Measurements from ENCODE around the gene LIAS. TPM values are rescaled to one million over a fixed set of nuclear protein-coding genes. Genes with fewer than 3 reads are reported as not detected.

Gene LIAS
- total RNA-seq, 1 donor from 2014 or later, result 35.0 TPM

DNA sequence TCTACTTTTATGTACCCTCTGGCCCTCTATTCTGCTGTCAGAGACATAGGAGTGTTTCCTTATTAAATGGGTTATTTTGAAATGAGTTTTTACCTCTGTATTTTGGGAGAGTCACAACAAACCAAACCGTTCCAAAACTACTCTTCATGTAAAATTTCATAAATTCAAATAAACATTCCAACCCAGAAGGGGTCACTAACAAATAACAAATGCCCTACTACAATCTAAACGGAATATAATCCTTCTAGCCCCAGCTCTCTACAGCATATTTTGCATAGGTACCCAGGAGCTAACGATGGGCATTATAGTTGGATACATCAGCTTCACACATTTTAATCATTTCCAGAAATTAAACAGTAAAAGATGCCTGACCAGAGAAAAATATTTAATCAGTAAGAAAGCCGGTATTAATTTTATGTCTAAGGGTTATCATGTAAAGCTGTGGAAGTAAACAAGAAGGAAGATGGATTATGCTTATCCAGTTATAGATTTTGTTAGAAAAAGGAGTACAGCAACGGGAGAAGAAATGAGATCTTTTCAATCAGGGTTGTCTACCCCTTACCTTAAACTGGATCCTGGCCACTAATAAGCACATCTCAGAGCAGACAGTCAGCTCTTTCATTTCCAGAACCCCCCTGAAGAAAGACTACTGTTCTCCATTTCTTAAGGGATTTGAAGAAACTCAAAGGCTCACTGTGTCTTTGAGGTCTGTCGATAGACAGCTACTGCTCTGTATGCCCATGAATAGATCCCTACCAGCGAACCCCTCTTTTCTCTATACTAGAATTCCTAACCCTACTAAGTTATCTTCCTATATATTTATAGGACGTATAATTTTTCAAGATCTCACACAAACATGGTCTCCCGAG is 67.2 kb downstream of the LIAS start:
- no peaks in the 10 kb centered on the region for H3K27me3 ChIP-seq (ENCODE audit: low read depth)
- no peak for DNase-seq
- intact Hi-C loops (cut with micrococcal nuclease), result loop anchor here (5.0 kb wide), 1 partner anchor 111 kb away; the partner anchor contains the start of gene SMIM14
- no peaks in the 10 kb centered on the region for H3K9me3 ChIP-seq (replicated peaks)
- H3K36me3 ChIP-seq, result peaks cover 5% of the 10 kb centered on the region
- H3K4me3 ChIP-seq, result peak overlapping the region; percentile 92
- peaks cover 38% of the 10 kb centered on the region for H3K4me1 ChIP-seq
- H3K27ac ChIP-seq (replicated peaks), result peak overlapping the region; percentile 99
- TF ChIP-seq, protein P1, sequence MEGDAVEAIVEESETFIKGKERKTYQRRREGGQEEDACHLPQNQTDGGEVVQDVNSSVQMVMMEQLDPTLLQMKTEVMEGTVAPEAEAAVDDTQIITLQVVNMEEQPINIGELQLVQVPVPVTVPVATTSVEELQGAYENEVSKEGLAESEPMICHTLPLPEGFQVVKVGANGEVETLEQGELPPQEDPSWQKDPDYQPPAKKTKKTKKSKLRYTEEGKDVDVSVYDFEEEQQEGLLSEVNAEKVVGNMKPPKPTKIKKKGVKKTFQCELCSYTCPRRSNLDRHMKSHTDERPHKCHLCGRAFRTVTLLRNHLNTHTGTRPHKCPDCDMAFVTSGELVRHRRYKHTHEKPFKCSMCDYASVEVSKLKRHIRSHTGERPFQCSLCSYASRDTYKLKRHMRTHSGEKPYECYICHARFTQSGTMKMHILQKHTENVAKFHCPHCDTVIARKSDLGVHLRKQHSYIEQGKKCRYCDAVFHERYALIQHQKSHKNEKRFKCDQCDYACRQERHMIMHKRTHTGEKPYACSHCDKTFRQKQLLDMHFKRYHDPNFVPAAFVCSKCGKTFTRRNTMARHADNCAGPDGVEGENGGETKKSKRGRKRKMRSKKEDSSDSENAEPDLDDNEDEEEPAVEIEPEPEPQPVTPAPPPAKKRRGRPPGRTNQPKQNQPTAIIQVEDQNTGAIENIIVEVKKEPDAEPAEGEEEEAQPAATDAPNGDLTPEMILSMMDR (IDR thresholded peaks at IDR 0.05; ENCODE audit: borderline replicate concordance), result no peak

DNA sequence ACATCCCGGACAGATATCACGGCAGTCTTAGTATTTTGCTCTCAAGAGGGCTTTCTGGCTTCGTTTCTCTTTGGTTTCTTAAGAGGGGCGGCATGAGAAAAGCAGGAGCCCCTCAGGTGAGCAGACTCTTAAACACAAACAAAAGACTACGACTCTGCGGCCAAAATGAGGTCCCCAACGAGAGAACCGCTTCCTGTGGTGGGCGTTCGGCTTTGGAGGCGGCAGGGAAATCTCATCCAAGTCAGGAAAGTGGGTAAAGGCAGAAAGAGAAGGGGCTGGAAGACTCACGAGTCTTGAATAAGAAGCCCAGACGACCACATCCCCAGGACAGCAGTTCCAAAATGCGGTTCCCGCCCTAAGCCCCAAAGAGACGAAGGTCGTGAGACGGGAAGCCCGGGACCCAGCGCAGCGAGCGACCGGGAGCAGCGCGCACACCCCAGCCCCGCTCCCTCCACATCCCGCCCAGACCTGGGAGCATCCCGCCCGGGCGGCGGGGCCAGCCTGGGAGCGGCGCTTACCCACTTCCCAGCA is 68.0 kb downstream of the LIAS start:
- intact Hi-C loops (cut with micrococcal nuclease), result loop anchor here (5.0 kb wide), 1 partner anchor 110 kb away; the partner anchor contains the start of gene SMIM14

DNA sequence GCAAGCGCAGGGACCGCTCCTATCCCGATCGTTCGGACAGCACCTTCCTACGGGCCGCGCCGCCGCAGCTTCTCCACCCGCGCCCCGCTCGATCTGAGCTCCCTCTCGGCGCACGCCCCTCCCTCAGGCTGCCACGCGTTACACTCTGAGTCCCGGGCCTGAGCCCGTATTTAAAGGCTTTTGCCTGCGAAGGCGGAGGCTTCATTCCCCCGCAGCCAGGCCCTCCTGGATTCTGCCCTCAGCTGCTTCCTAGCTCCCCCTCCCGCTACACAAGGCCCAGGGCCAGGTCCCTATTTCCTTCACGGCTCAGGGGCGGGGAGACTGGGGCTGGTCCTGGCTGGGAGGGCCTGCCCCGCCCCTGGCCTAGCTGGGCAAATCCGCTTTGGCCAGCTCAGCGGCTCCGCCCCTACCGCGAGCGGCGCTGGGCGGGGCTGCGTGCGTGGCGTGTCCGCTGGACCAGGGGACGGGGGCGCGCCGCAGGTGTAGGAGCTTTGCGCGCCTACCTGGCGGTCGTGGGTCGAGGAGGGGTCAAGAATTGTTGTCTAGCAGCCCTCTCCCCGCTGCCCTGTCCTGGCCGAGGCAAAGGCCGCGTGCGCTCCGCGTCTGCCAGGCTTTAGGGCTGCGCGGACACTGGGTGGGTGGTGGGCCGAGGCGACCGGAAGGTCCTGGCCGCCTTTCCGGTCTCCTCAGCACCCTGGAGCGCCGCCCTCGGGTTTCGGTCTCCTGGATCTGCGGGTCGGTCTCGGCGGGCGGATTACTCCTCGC is 68.6 kb downstream of the LIAS start, which contains the start of gene UGDH:
UGDH (minus strand) TSS at position 144 of the 765 bp plus-strand sequence. CDS start 5,927 bp downstream, outside the sequence.
- no peaks in the 10 kb centered on the region for H3K9me3 ChIP-seq (replicated peaks)
- intact Hi-C loops (cut with micrococcal nuclease), result loop anchor here (5.0 kb wide), 1 partner anchor 110 kb away; the partner anchor contains the start of gene SMIM14
- DNase-seq, result peak; percentile 97
- H3K4me3 ChIP-seq, result peak within 1 kb of the TSS; percentile 92
- peaks cover 14% of the 10 kb centered on the region for H3K36me3 ChIP-seq
- peaks cover 38% of the 10 kb centered on the region for H3K4me1 ChIP-seq
- H3K27me3 ChIP-seq (ENCODE audit: low read depth), result no peaks in the 10 kb centered on the region
- peak within 1 kb of the TSS; percentile 99 for H3K27ac ChIP-seq (replicated peaks)
- TF ChIP-seq, protein P1 (IDR thresholded peaks at IDR 0.05; ENCODE audit: borderline replicate concordance), result no peak

More for the DNA sequence above, 68.0 kb downstream of the LIAS start:
- TF ChIP-seq, protein P1 (IDR thresholded peaks at IDR 0.05; ENCODE audit: borderline replicate concordance), result no peak
- Histone ChIP-seq H3K27ac (replicated peaks) (peak overlapping the region; percentile 99), H3K4me3 (peak overlapping the region; percentile 92), H3K36me3 (peaks cover 7% of the 10 kb centered on the region), H3K9me3 (replicated peaks) (no peaks in the 10 kb centered on the region), H3K4me1 (peaks cover 38% of the 10 kb centered on the region), H3K27me3 (ENCODE audit: low read depth) (no peaks in the 10 kb centered on the region)
- no peak for DNase-seq

DNA sequence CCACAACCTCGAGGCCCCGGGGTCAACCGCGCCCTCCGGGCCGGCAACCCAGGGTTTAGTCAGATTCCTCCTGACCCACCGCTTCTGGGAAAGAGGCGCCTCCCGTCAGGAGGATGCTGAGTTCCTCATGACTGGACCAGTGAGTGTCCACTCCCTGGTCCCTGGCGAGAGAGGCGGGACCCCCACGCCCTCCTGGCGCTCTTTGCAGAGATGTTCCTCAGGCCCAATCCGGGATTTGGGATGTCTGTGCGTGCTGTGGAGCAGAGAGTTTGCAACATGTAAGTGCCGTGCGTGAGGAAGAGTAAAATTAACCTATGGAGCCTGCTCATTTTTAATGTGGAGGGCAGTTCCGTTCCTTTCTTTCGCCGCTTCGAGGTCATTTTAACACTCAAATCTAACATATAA is 69.2 kb downstream of the LIAS start:
- Histone ChIP-seq H3K27ac (replicated peaks) (peak overlapping the region; percentile 99), H3K4me3 (peak overlapping the region; percentile 92), H3K4me1 (peaks cover 38% of the 10 kb centered on the region), H3K27me3 (ENCODE audit: low read depth) (no peaks in the 10 kb centered on the region), H3K9me3 (replicated peaks) (no peaks in the 10 kb centered on the region), H3K36me3 (peaks cover 14% of the 10 kb centered on the region)
- TF ChIP-seq, protein P1 (IDR thresholded peaks at IDR 0.05; ENCODE audit: borderline replicate concordance), result no peak
- intact Hi-C loops (cut with micrococcal nuclease), result loop anchor here (5.0 kb wide), 1 partner anchor 109 kb away; the partner anchor contains the start of gene SMIM14
- no peak for DNase-seq

Small RNA genes lying within 50 kb of the gene (microRNA-seq; reads per million reads assigned to microRNA genes)
- gene MIR5591, result not detected

Other genes starting within 250 kb of the LIAS start
- 22.0 TPM for gene RFC1, start 92.7 kb upstream of the LIAS start, total RNA-seq
- not detected for gene KLB, start 52.1 kb upstream of the LIAS start, total RNA-seq
- 763 TPM for gene RPL9, start 134 bp upstream of the LIAS start, total RNA-seq
- gene UGDH, start 68.4 kb downstream of the LIAS start, total RNA-seq, result 11.5 TPM
- 11.4 TPM for gene SMIM14, start 179.8 kb downstream of the LIAS start, total RNA-seq
- gene UBE2K, start 239.1 kb downstream of the LIAS start, total RNA-seq, result 54.4 TPM

Data from left ventricle myocardium inferior (tissue), 1 donor.